GM18519 (cell line): Measurements from ENCODE around the gene TXNDC5.
"Not testable (repeated sequence)": the region's sequence is repeated elsewhere in the genome, so short reads cannot be mapped to it uniquely, and the experiment has no call there.

ENCODE experiments used
- ATAC-seq: cut with Tn5 transposase; IDR thresholded peaks from one replicate; pipeline ENCODE4 v1.9.1; 2021; ENCODE audit warnings: mild to moderate bottlenecking, moderate library complexity; ENCODE audit not compliant: unreplicated experiment, low FRiP score

The TXNDC5 gene

GRCh38 chr6:7897461-7898192 lies 13.0 kb downstream of the TXNDC5 start:
- ATAC-seq, result no peak

DNA sequence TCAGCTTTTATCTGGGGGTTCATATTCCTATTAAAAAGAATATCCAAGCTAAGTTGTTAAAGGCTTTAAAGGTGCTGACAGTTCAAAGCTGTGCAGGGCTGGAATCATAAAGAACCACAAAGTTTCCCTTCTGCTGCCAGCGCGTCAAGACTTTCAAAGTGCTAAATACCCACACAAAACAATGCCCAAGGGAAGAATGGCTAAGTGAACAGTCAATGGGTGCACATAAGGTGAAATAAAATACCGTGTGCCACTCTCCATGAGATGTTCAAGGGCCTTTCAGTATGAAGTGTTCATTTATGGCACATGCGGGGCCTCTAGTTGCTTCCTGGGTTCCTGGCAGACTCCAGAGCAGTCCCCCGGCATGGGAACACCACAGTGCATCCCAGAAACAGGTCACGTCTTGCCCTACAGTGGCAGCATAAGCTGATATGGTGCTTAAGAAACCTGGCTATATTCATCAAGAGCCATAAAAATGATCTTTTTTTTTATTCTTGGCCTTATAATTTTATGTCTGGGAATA lies 14.1 kb downstream of the TXNDC5 start:
- no peak for ATAC-seq

DNA sequence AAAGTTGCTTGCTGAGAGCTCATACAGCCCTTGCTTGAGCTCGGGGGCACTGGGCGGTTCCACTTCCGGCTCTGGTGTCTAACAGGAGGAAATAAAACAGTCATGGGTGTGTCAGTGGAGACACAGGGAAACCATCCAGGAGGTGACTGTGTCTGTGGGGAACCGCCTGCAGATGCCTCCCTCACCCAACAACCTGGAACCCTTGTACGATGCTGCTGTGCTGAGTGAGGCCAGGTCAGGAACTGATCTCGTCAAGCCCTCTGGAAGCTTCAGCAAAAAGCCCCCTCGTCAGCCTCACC lies 15.5 kb downstream of the TXNDC5 start:
- ATAC-seq, result no peak

GRCh38 chr6:7894262-7895124 lies 16.1 kb downstream of the TXNDC5 start:
- no peak for ATAC-seq

GRCh38 chr6:7893342-7893741 lies 17.2 kb downstream of the TXNDC5 start:
- no peak for ATAC-seq

DNA sequence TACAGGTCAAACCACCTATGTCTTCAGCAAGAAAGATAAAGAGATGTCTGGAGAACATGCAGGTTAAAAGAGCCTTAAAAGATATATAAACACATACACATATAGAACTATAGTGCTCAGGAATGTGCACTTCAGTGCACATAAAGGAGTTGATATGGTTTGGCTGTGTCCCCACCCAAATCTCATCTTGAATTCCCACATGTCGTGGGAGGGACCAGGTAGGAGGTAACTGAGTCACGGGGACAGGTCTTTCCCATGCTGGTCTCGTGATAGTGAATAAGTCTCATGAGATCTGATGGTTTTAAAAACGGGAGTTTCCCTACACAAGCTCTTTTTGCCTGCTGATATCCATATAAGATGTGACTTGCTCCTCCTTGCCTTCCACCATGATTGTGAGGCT lies 18.2 kb downstream of the TXNDC5 start:
- not testable (repeated sequence) for ATAC-seq

- ATAC-seq, result no peak
Observed at GRCh38 chr6:7891078-7891872, 19.3 kb downstream of the TXNDC5 start.

GRCh38 chr6:7888587-7889357 lies 21.8 kb downstream of the TXNDC5 start:
- ATAC-seq, result no peak

GRCh38 chr6:7887278-7887991 lies 23.2 kb downstream of the TXNDC5 start:
- no peak for ATAC-seq

DNA sequence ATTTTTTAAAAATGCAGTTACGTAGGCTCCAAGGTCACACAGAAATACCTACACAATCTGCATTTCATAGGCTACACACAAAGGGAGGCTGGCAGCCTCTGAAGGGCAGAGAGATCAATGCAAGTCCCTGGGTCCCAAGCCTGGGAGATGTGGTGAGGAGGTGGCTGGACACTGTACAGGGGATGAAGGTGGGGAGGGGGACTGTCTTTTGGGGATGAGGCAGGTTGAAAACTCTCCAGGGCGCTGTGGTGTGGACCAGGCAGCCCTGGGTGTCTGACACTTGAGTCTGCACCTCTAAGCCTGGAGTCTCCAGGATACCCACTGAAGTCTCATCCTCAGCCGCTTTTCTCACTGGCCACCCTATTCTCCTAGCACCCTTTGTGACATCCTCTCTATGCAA lies 24.5 kb downstream of the TXNDC5 start:
- no peak for ATAC-seq

DNA sequence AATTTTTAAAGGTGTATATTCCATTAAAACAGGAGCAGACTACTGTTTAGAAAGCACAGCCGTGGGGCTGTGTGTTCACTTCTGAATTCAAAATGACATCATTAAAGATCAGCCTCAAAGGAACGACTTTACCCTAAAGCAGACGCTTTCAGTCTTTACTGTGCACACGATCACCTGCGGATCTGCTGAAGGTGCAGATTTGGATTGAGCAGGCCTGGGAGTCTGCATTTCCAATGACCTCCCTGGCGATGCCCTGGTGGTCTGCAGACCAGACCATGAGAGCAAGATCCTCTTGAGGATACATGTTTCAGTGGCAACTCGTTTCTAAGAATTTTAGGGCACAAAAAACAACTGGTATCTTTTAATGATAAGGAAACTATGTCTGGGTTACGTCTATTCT lies 27.2 kb downstream of the TXNDC5 start:
- no peak for ATAC-seq

DNA sequence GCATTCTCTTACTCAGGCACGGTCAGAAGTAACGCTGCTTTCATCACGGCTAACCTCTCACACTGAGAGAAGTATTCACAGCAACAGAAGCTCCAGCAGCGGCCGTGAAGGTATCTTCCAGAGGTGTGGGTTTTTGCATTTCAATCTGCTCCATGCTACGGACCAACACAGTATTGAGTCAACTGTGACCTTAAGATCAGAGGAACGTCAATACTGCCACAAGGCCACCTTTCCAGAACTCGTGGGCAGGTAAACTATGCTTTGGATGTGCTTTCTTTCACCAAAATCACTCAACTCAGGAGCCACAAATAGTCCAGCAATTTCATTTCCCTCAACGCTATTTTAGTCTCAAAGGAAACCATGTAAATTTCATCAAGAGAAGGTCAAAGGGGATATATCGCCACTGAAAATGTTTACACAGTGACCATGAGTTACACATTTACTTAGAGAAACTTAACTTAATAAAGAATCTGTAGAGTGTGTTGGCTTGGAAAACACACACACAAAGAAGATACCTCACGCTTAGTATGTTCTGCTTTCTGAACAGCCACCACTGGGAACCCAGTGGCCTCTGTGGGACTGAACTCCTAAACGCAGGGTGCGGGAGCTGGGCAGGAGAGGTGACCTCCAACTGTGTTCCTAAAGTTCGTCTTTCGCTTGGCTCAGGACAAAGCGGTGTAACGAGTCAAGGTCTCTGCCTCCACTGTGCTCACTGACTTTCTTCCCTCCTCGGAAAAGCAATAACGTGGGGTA lies 27.9 kb downstream of the TXNDC5 start:
- ATAC-seq, result no peak

DNA sequence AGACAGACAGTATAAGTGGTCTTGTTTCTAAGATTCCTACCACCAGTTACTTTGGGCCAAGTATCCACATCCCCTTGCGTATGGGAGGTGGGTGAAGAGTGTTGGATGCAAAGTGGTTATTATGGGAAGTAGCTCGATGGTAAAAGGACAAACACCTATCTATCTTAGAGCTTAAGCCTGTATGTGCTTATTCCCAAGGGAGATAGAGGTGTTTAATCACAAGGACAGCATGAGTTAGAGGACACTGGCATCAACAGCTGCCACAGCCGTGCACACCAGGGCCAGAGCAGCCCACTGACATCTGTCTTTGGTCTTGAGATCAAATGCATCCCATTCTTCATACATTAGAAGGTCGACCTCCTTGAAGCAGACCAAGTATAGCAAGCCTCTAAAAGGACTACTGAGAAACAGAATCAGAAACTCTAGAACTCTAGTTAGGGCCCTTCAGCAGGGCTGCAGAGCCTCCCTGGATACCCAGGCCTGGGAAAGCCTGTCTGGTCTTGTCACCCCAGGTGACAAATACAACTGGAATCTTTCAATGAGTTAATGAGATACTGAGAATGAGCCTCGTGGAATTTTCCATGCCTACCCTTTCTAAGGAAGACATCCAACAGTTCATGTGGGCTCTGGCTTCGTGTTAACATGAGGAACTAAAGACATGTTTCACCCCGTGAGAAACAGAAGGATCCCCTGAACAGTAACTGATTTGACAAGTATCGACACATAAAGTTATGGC lies 28.7 kb downstream of the TXNDC5 start:
- ATAC-seq, result no peak

GRCh38 chr6:7880718-7881107 lies 29.9 kb downstream of the TXNDC5 start:
- ATAC-seq, result no peak

- ATAC-seq, result no peak
Observed at GRCh38 chr6:7879980-7880717, 30.4 kb downstream of the TXNDC5 start.

- ATAC-seq, result no peak
Observed at GRCh38 chr6:7879579-7879978, 31.0 kb downstream of the TXNDC5 start.

- ATAC-seq, result no peak
Observed at GRCh38 chr6:7879043-7879442, 31.5 kb downstream of the TXNDC5 start.
